Testis (tissue), 3 donors: ENCODE results near the gene INMT. TPM values are rescaled to one million over a fixed set of nuclear protein-coding genes. Genes with fewer than 3 reads are reported as not detected.

Experiments
- DNase-seq: peaks from one replicate; pipeline ENCODE4 v3.0.0-alpha.2; 2019
- H3K27ac ChIP-seq, 2 donors: fragments of 200-600 bp; sonication (generic); one replicate each; pipeline ENCODE4 v1.5.1; 2019
- H3K27me3 ChIP-seq: fragments of 200-600 bp; sonication (generic); one replicate; pipeline ENCODE4 v1.5.1; 2019
- H3K36me3 ChIP-seq: fragments of 200-600 bp; sonication (generic); one replicate; pipeline ENCODE4 v1.5.1; 2017; ENCODE audit warnings: low read depth; ENCODE audit errors: missing control alignments
- H3K4me1 ChIP-seq: fragments of 200-600 bp; sonication (generic); one replicate; pipeline ENCODE4 v1.5.1; 2019
- H3K4me3 ChIP-seq, 2 donors: fragments of 200-600 bp; sonication (generic); one replicate each; pipeline ENCODE4 v1.5.1; 2017 to 2019
- H3K9me3 ChIP-seq: fragments of 200-600 bp; sonication (generic); one replicate; pipeline ENCODE4 v1.5.1; 2017
- CTCF ChIP-seq, 3 experiments: fragments of 450-650 bp in 2 of 3; fragments of 200-600 bp in 1 of 3; sonication (generic) in 1 of 3; IDR thresholded peaks; one replicate each; pipeline ENCODE4 v1.5.1; 2016 to 2019; ENCODE audit warnings: antibody characterized with exemption in 3 of 3, mild to moderate bottlenecking in 2 of 3, moderate library complexity in 1 of 3
- POLR2A ChIP-seq: fragments of 450-650 bp; IDR thresholded peaks from one replicate; pipeline ENCODE4 v1.6.1; 2017; ENCODE audit warnings: antibody characterized with exemption, mild to moderate bottlenecking, moderate library complexity
- WGBS, 2 donors: methylation state at CpG; one replicate each; pipeline ENCODE4 v1.1.5; 2018; 5-methylcytosine and 5-hydroxymethylcytosine counted together
- intact Hi-C: fragments of 100-400 bp; cut with DNase I; formaldehyde crosslinking; loops from one replicate; pipeline ENCODE4 v1.15.1; 2023; ENCODE audit warnings: low total_unique reads
- polyA plus RNA-seq: library from polyadenylated mRNA; stranded (reverse); fragments of 350-450 nt; fragmentation: Illumina TruSeq; extraction: RNeasy Lipid Tissue Mini Kit (QIAGEN cat#74804); gene quantifications from one replicate; pipeline ENCODE4 v1.2.3, GENCODE V29; 2014; ENCODE audit warnings: low read depth, low replicate concordance; ENCODE audit not compliant: insufficient read depth
- total RNA-seq, 2 donors: library from RNA; depleted of rRNA; stranded (reverse); fragments of >200 nt; gene quantifications; one replicate each; pipeline ENCODE4 v1.2.3, GENCODE V29; 2016

Gene INMT
- total and polyA plus RNA-seq, 3 donors from 2014 or later, result 31.8 to 68.4 (median 41.2) TPM

GRCh38 chr7:30790356-30790755 lies 38.4 kb downstream of the INMT start:
- Histone ChIP-seq H3K27ac (no peak overlapping the region), H3K36me3 (no peaks in the 10 kb centered on the region), H3K9me3 (no peaks in the 10 kb centered on the region), H3K4me3 (no peak overlapping the region), H3K4me1 (no peaks in the 10 kb centered on the region), H3K27me3 (no peaks in the 10 kb centered on the region)
- intact Hi-C loops, result no loop called here
- TF ChIP-seq POLR2A (no peak), CTCF (IDR thresholded peaks at IDR 0.05) (no peak)
- 81 to 92% methylated on average over 4 of the region's 4 CpGs for WGBS, 2 donors
- no peak for DNase-seq

DNA sequence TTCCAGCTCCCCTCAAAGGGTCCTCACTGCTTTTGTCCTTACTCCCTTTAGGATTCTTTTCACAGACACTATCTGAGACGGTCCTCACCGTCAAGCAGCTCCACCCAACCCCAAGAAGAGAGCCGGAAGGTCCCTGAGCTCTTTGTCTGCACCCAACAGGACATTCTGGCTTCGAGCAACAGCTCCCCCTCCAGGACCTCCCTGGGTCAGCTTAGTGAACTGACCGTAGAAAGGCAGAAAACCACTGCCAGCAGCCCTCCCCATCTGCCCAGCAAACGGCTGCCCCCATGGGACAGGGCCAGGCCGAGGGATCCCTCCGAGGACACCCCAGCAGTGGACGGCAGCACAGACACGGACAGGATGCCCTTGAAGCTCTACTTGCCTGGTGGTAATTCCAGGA lies 39.2 kb downstream of the INMT start:
- Histone ChIP-seq H3K9me3 (no peaks in the 10 kb centered on the region), H3K36me3 (no peaks in the 10 kb centered on the region), H3K4me1 (peaks cover under 1% of the 10 kb centered on the region), H3K27me3 (no peaks in the 10 kb centered on the region), H3K27ac (no peak overlapping the region), H3K4me3 (no peak overlapping the region)
- WGBS, 2 donors, result 64 to 69% methylated on average over 4 to 10 of the region's 10 CpGs
- intact Hi-C loops, result no loop called here
- no peak for DNase-seq
- TF ChIP-seq CTCF (IDR thresholded peaks at IDR 0.05) (no peak), POLR2A (no peak)

DNA sequence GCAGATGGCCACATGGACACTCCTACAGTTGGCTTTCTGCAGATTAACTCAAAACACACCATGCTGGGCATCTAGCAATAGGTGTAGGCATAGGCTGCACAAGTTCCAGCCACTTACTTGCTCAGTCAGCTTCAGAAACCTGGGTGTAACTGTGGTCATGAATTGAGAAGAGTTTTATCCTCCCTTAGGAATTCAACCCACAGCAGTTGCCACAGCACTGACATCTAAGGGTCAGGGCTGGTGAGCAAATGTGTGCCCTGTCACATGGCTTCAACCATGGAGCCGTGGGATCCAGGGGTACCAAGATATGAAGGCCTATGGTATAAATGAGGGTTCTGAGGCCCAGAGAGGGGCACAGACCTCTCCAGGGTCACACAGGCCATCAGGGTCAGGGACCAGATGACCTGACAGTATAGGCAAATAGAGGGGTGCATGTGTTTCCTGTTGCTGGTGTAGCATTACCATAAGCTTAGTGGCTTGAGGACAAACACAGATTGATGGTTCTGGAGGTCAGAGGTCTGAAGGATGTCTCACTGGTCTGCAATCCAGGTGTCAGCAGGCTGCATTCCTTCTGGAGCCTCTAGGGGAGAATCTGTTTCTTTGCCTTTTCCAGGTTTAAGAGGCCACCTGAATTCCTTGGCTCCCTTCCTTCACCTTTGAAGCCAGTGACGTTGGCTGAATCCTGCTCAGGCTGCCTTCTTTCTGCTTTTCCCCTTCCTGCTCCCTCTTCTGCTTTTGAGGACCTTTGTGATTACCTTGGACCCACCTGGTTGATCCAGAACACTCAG lies 43.4 kb downstream of the INMT start:
- TF ChIP-seq POLR2A (no peak), CTCF (IDR thresholded peaks at IDR 0.05) (no peak)
- no peak overlapping the region for H3K27ac ChIP-seq
- no peaks in the 10 kb centered on the region for H3K36me3 ChIP-seq
- 64 to 75% methylated on average over 2 of the region's 2 CpGs for WGBS, 2 donors
- no peak overlapping the region for H3K4me3 ChIP-seq
- no peak for DNase-seq
- intact Hi-C loops, result no loop called here
- peaks cover 11% of the 10 kb centered on the region for H3K4me1 ChIP-seq
- no peaks in the 10 kb centered on the region for H3K9me3 ChIP-seq
- H3K27me3 ChIP-seq, result no peaks in the 10 kb centered on the region

GRCh38 chr7:30796105-30796869 lies 44.4 kb downstream of the INMT start:
- Histone ChIP-seq H3K36me3 (no peaks in the 10 kb centered on the region), H3K27me3 (no peaks in the 10 kb centered on the region), H3K9me3 (no peaks in the 10 kb centered on the region), H3K27ac (peak overlapping the region in 1 of 2 donors; percentile 7), H3K4me3 (no peak overlapping the region), H3K4me1 (peaks cover 11% of the 10 kb centered on the region)
- 58 to 74% methylated on average over 1 of the region's 1 CpG for WGBS, 2 donors
- intact Hi-C loops, result no loop called here
- DNase-seq, result no peak
- TF ChIP-seq POLR2A (no peak), CTCF (IDR thresholded peaks at IDR 0.05) (no peak)
